LNCAP (cell line): Measurements from ENCODE around the gene FBXL13.

Experiments used
- TF ChIP-seq, protein P1 (sequence below): fragments of 450-650 bp; IDR thresholded peaks from 2 replicates; pipeline ENCODE4 v1.5.1; 2017; ENCODE audit warnings: mild to moderate bottlenecking

The FBXL13 gene

DNA sequence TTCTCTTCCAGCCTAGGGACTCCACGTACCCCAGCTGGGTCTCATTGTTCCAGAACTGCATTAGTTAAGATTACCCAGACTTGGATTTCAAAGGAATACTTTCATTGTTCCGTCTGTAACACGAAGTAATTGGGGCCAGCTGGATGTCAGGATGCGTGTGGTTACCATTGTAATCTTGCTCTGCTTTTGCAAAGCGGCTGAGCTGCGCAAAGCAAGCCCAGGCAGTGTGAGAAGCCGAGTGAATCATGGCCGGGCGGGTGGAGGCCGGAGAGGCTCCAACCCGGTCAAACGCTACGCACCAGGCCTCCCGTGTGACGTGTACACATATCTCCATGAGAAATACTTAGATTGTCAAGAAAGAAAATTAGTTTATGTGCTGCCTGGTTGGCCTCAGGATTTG lies 140.8 kb downstream of the FBXL13 start:
- TF ChIP-seq, protein P1, sequence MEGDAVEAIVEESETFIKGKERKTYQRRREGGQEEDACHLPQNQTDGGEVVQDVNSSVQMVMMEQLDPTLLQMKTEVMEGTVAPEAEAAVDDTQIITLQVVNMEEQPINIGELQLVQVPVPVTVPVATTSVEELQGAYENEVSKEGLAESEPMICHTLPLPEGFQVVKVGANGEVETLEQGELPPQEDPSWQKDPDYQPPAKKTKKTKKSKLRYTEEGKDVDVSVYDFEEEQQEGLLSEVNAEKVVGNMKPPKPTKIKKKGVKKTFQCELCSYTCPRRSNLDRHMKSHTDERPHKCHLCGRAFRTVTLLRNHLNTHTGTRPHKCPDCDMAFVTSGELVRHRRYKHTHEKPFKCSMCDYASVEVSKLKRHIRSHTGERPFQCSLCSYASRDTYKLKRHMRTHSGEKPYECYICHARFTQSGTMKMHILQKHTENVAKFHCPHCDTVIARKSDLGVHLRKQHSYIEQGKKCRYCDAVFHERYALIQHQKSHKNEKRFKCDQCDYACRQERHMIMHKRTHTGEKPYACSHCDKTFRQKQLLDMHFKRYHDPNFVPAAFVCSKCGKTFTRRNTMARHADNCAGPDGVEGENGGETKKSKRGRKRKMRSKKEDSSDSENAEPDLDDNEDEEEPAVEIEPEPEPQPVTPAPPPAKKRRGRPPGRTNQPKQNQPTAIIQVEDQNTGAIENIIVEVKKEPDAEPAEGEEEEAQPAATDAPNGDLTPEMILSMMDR = no peak

DNA sequence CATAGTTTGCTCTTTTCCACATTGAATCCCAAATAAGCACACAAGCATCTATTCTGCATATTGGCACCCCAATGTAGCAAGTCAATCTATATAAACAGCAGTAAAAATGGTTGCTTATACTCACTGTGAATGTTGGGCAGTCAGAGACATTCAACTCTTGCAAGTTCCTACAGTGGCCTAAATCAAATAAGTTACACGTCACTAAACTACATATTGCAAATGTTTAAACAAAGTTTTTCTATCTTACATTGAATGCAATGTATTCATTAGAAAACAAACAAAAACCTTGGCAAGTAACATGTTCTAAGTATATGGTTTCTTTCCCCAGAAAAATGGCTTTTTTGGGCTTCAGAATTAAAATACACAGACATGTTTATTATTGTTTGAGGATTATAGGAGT lies 142.8 kb downstream of the FBXL13 start:
- TF ChIP-seq, protein P1 = no peak

DNA sequence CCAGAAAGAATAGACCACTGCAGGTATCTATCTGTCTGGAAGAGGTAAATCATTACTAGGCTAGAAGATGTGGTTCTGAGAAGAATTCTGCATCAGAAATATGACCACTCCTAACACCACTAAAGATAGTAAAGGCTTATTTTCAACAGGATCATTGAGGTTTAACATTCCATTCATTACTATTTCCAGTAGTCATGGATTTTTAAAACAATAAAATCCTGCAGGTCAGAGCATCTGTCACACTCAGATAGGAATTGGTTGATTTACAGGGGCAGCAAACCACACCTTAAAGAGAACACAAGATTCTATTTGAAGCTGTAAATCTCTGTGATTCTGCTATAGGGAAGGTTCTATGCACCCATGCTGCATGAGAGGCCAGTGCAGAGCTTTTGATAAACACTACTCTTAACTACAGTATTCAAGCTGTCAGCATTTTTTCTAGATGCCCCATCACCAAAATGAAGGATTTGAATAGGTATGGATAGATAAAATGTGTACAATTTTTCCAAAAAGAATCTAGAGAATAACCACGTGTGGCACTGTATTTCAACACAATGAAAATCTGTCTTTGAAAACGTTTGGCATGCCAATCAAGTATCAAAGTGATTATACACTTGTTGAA lies 147.2 kb downstream of the FBXL13 start:
- TF ChIP-seq, protein P1 = no peak

DNA sequence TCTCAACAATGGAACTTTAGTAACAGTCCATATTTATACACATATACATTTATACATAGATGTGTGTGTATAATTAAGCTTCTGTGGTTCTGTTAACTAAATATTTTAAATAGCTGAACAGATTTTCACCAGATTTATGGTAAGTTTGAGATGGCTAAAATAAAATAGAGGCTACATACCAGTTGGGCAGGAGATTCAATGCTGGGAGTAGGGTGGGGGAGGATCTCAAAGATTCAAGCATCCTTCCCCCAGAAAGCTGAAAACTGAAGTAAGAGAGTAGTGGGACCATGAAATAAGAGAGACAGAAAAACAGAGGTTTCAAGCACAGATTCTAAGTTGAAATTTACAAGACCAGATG lies 147.8 kb downstream of the FBXL13 start:
- TF ChIP-seq, protein P1 = no peak

DNA sequence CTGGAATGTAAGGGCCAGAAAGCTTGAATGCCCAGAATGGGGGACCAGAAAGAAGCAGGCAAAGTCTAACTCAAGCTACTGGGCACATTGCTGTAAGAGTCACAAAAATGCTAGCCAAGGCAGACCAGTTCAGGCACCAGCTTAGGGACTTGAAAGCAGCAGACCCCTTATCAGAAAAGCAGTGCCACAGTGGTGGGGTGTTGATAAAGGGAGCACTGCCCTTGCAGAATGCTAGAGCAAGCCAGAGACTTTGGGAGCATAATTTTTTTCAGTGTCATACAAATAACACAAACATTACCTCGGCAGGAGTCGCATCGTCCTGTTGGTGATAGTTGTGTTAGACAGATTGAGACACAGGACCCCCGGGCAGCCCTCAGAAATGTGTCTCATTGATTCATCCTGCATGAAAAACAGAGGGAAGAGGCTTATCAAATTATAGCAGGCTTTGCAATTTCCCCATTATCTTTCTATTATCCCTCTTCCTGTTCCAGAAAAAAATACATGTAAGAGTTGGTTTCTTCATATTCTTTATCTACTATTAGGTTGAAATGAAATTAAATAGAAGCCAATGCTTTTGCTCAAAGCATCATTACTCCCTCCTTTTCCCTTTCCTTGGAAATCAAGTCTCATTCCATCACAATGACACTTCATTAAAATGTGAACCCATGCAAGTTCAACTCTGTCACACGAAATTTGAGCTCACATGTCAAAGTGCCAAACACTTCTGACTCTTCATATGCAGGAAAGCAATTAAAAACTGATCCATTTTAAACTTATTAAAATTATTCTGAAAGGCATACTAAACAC lies 148.4 kb downstream of the FBXL13 start:
- TF ChIP-seq, protein P1 = no peak

DNA sequence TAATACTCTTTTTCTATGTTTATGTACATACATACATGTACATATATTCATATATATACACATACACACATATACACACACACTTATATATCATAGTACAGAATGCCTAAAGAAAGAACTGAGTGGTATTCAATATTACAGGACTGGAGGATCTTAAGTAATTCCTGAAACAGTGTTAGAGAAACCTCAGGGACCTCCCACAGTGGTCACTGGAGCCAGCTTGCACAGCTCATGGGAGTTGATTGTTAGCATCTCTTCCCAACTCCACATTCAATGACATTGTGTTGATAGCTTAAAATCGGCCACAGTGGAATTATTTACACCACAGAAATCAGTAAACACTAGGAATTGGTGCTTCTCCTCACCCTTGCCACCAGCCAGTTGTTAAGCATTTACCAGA lies 155.8 kb downstream of the FBXL13 start:
- TF ChIP-seq, protein P1 = no peak

DNA sequence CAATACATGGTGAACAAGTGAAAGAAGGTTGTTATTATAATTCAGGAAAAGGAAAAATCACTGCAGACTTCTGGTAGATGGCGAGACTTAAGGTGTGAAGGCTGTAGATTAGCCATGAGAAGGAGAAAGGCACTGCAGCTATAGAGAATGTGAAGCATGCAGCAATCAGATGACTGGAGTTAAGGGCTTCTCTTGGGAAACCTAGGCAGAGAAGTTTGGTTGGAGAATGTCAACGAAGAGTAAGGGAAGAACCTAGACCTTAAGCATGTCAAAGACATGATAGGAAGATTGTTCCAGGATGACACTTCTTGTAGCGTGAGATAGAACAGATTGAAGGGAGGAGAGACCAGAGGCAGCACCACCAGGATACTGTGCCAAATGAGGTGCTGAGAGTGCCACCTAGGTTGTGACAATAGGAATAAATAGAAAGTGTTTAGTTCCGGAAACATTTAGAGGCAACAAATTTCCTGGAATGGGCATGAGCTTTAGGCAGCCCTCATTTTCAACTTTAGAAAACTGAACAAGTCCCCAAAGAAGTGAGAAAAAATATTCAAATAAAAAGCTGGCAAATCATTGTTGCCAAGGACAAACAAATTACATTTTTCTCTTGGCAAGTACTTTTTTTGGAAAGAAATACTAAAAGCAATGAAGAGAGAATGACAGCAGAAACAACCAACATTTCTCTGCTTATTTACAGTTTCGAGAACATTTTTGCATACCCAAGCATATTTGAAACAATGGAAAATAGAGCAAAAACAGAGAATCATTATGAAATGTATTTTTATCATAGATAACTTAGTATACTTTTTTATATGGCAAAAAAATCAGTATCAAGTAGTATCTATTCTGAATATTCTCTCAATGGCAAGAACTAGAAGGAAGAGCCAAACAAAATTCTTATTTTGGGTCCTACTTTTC lies 156.9 kb downstream of the FBXL13 start:
- TF ChIP-seq, protein P1 = no peak
